HepG2 (cell line): ENCODE measurements around the gene HLA-DOA. TPM values are rescaled to one million over a fixed set of nuclear protein-coding genes. Genes with fewer than 3 reads are reported as not detected.
A peak's percentile ranks its signal among the peaks of the same experiment; 100 is the strongest.

Source experiments
- CBFB ChIP-seq: sonication (generic); formaldehyde crosslinking; IDR thresholded peaks from 2 replicates; pipeline ENCODE4 v1.4.0; 2020; ENCODE audit warnings: missing genetic modification reagents
- CERS6 ChIP-seq: sonication (generic); formaldehyde crosslinking; IDR thresholded peaks from 2 replicates; pipeline ENCODE4 v1.5.0; 2020; ENCODE audit warnings: missing genetic modification reagents
- FIP1L1 ChIP-seq: fragments of 200-400 bp; formaldehyde crosslinking; IDR thresholded peaks from 2 replicates; pipeline ENCODE4 v1.6.1; 2018; ENCODE audit warnings: low read depth, mild to moderate bottlenecking, low read length, moderate library complexity, borderline replicate concordance; ENCODE audit not compliant: insufficient read depth
- GATA4 ChIP-seq: sonication (generic); IDR thresholded peaks from 2 replicates; pipeline ENCODE4 v1.6.1; 2016; ENCODE audit warnings: antibody characterized with exemption, low read depth, borderline replicate concordance
- KLF15 ChIP-seq: sonication (generic); formaldehyde crosslinking; IDR thresholded peaks from 2 replicates; pipeline ENCODE4 v1.8.1; 2023; ENCODE audit warnings: borderline replicate concordance, mild to moderate bottlenecking, inconsistent platforms, missing genetic modification reagents, mixed read lengths
- RBAK ChIP-seq: sonication (generic); formaldehyde crosslinking; IDR thresholded peaks from 2 replicates; pipeline ENCODE4 v1.5.1; 2020; ENCODE audit warnings: mild to moderate bottlenecking, missing genetic modification reagents
- SCMH1 ChIP-seq: sonication (generic); formaldehyde crosslinking; IDR thresholded peaks from 2 replicates; pipeline ENCODE4 v1.9.0; 2021; ENCODE audit warnings: missing genetic modification reagents, mild to moderate bottlenecking, borderline replicate concordance
- TFDP2 ChIP-seq: sonication (generic); formaldehyde crosslinking; IDR thresholded peaks from 2 replicates; pipeline ENCODE4 v1.4.0; 2020; ENCODE audit warnings: missing genetic modification reagents
- THYN1 ChIP-seq: sonication (generic); formaldehyde crosslinking; IDR thresholded peaks from 2 replicates; pipeline ENCODE4 v1.8.1; 2023; ENCODE audit warnings: low read depth, mild to moderate bottlenecking, moderate library complexity, missing genetic modification reagents, borderline replicate concordance
- XRCC5 ChIP-seq: fragments of 200-400 bp; formaldehyde crosslinking; optimal IDR thresholded peaks from 2 replicates; pipeline ENCODE3; 2017; ENCODE audit warnings: mild to moderate bottlenecking, low read length
- ZBTB40 ChIP-seq, 2 experiments: fragments of 450-650 bp in 1 of 2; sonication (generic) in 1 of 2; formaldehyde crosslinking in 1 of 2; IDR thresholded peaks; 2 replicates each; pipeline versions ENCODE4 v1.6.1 to v1.8.0; 2016 to 2022; ENCODE audit warnings: antibody characterized with exemption in 1 of 2, mild to moderate bottlenecking in 1 of 2, missing genetic modification reagents in 1 of 2
- ZBTB44 ChIP-seq: sonication (generic); formaldehyde crosslinking; IDR thresholded peaks from 2 replicates; pipeline ENCODE4 v1.4.0; 2020; ENCODE audit warnings: missing genetic modification reagents
- ZNF253 ChIP-seq: sonication (generic); formaldehyde crosslinking; IDR thresholded peaks from 2 replicates; pipeline ENCODE4 v1.8.0; 2022; ENCODE audit warnings: mild to moderate bottlenecking, missing genetic modification reagents, borderline replicate concordance
- ZNF816 ChIP-seq: sonication (generic); formaldehyde crosslinking; IDR thresholded peaks from 2 replicates; pipeline ENCODE4 v1.8.0; 2022; ENCODE audit warnings: missing genetic modification reagents, mild to moderate bottlenecking, borderline replicate concordance
- polyA plus RNA-seq, 8 experiments: library from polyadenylated mRNA; depleted of rRNA in 3 of 8; stranded (reverse) in 7 of 8; unstranded in 1 of 8; fragments of >200 nt; fragmentation: Illumina TruSeq in 4 of 8; extraction: Trizol in 4 of 8; gene quantifications; 2 replicates each; pipeline versions ENCODE4 v1.2.1 to v1.2.3, GENCODE V29; 2011 to 2016; ENCODE audit warnings: low read depth in 4 of 8, missing spikeins in 1 of 8, mixed read lengths in 1 of 8; ENCODE audit not compliant: insufficient read depth in 1 of 8
- total RNA-seq, 5 experiments: library from RNA; depleted of rRNA; stranded (reverse); fragments of >200 nt; fragmentation: Illumina TruSeq; extraction: Trizol; gene quantifications; 2 replicates each; pipeline ENCODE4 v1.2.3, GENCODE V29; 2016; ENCODE audit warnings: low read depth in 1 of 5

The HLA-DOA gene
- total and polyA plus RNA-seq, 2 of the 13 experiments (the other 11 are each of a cell fraction or from before 2014, with no cell fraction given): 0.03 to 0.09 TPM

- TF ChIP-seq KLF15 (peak; percentile 64; the same call in 1 of the 2 replicates), XRCC5 (peak; percentile 45), THYN1 (CRISPR knock-in tag) (no peak), ZNF253 (CRISPR knock-in tag) (peak; percentile 76; the same call in 1 of the 2 replicates), FIP1L1 (no peak), RBAK (CRISPR knock-in tag) (no peak), GATA4 (peak; percentile 92), ZBTB40 (IDR thresholded peaks at IDR 0.05) (no peak), ZBTB40 (CRISPR knock-in tag; IDR thresholded peaks at IDR 0.05) (peak; percentile 9; the same call in 1 of the 2 replicates), CBFB (CRISPR knock-in tag) (peak; percentile 50; the same call in 1 of the 2 replicates), CERS6 (CRISPR knock-in tag) (no peak; the same call in 1 of the 2 replicates), ZBTB44 (CRISPR knock-in tag) (peak; percentile 71; the same call in 1 of the 2 replicates), ZNF816 (CRISPR knock-in tag) (peak; percentile 83), SCMH1 (CRISPR knock-in tag) (no peak), TFDP2 (CRISPR knock-in tag) (peak; percentile 97)
These were observed 37.6 kb downstream of the HLA-DOA start (continued) for GRCh38 chr6:32971581-32972352.
